ENCODE measurements around the gene GPX6.
"Not testable (repeated sequence)": the region's sequence is repeated elsewhere in the genome, so short reads cannot be mapped to it uniquely, and the experiment has no call there.

Gene GPX6

DNA sequence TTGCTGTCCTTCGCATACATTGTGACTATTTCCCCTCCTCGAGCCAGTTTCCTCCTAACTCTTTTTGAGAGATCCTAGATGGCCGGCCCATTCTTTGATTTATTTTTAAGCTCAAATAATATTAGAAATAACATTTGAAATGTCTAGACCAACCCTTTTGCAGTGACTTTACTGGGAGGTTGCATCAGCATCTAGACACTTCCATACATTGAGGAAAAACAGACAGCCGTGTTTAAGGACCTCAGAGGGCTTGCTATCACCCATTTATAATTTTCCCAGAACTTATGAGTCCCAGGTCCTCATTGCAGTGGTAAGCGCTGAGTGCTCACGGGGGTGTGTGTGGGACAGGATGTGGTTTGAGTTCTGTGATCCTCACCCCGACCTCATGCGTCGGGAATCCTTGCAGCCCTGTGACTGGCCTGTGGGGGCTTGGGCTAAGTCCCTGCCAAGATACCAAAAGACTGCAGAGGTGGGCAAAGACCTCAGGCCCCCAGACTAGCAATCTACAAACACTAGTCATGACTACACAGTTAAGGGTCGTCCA is 10.0 kb upstream of the GPX6 start, which contains the start of gene GPX5:
Gene GPX5 (plus strand): TSS at position 386 of the 544 bp plus-strand sequence. CDS start 133 bp downstream, at position 519.
- DNase-seq (ENCODE audit: low read depth, low spot score), result peak; percentile 6

- no peak for DNase-seq (ENCODE audit: low read depth, low spot score)
Measured at GRCh38 chr6:28523241-28523622, 7.6 kb upstream of the GPX6 start.

GRCh38 chr6:28522594-28523240 is 7.1 kb upstream of the GPX6 start:
- DNase-seq (ENCODE audit: low read depth, low spot score), result no peak

GRCh38 chr6:28517964-28518363 is 2.4 kb upstream of the GPX6 start:
- no peak for DNase-seq (ENCODE audit: low read depth, low spot score)

DNA sequence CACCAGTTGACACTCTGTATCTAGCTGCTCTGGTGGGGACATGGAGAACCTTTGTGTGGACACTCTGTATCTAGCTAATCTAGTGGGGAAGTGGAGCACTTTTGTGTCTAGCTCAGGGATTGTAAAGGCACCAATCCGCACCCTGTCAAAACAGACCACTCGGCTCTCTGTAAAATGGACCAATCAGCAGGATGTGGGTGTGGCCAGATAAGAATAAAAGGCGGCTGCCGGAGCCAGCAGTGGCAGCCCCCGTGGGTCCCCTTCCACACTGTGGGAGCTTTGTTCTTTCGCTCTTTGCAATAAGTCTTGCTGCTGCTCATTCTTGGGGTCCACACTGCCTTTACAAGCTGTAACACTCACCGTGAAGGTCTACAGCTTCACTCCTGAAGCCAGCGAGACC is 3.2 kb downstream of the GPX6 start:
- not testable (repeated sequence) for DNase-seq (ENCODE audit: low read depth, low spot score)

DNA sequence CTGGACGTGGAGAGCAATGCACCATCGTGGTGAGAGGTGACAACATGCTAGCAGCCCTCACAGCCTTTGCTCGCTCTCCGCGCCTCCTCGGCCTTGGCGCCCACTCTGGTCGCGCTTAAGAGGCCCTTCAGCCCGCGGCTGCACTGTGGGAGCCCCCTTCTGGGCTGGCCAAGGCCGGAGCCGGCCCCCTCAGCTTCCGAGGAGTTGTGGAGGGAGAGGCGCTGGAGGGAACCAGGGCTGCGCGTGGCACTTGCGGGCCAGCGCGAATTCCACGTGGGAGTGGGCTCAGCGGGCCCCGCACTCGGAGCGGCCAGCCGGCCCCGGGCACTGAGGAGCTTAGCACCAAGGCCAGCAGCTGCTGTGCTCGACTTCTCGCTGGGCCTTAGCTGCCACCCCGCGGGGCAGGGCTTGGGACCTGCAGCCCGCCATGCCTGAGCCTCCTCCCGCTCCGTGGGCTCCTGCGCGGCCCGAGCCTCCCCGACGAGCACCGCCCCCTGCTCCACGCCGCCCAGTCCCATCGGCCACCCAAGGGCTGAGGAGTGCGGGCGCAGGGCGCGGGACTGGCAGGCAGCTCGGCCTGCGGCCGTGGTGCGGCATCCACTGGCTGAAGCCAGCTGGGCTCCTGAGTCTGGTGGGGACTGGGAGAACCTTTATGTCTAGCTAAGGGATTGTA is 3.8 kb downstream of the GPX6 start:
- no peak for DNase-seq (ENCODE audit: low read depth, low spot score)

- no peak for DNase-seq (ENCODE audit: low read depth, low spot score)
Measured at GRCh38 chr6:28506807-28507475, 8.7 kb downstream of the GPX6 start.

GRCh38 chr6:28505733-28506132 is 9.9 kb downstream of the GPX6 start:
- DNase-seq (ENCODE audit: low read depth, low spot score), result no peak

DNA sequence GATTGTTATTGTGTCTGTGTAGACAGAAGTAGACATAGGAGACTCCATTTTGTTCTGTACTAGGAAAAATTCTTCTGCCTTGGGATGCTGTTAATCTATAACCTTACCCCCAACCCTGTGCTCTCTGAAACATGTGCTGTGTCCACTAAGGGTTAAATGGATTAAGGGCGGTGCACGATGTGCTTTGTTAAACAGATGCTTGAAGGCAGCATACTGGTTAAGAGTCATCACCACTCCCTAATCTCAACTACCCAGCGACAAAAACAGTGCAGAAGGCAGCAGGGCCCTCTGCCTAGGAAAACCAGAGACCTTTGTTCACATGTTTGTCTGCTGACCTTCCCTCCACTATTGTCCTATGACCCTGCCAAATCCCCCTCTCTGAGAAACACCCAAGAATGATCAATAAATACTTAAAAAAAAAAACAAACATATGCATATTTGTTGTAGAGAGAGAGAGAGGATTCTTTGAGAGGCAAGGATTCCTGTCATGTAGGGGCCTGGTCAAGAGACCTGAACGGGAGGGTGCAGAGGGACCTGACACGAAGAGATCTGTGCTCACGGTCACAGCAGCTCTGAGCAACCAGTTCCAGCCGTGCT is 12.8 kb downstream of the GPX6 start:
- DNase-seq (ENCODE audit: low read depth, low spot score), result not testable (repeated sequence)

- not testable (repeated sequence) for DNase-seq (ENCODE audit: low read depth, low spot score)
Measured at GRCh38 chr6:28502136-28502535, 13.5 kb downstream of the GPX6 start.

DNA sequence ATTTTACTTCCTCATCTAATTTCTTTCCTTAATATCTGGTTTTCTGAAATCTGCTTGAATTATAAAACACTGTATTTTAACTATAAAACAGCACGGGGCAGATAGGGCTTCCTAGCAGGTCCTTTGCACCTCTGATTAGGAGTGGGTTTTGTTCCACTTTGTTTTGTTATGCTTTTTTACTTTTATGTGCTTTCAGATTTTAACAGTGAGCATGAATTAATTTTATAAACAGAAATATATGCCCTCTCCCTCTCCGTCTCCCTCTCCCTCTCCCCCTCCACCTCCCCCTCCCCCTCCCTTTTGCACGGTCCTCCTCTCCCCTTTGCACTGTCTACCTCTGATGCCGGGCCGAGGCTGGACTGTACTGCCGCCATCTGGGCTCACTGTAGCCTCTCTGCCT is 14.3 kb downstream of the GPX6 start:
- DNase-seq (ENCODE audit: low read depth, low spot score), result no peak

GRCh38 chr6:28497893-28498292 is 17.7 kb downstream of the GPX6 start:
- DNase-seq (ENCODE audit: low read depth, low spot score), result no peak

- DNase-seq (ENCODE audit: low read depth, low spot score), result no peak
Measured at GRCh38 chr6:28497306-28497705, 18.3 kb downstream of the GPX6 start.

- no peak for DNase-seq (ENCODE audit: low read depth, low spot score)
Measured at GRCh38 chr6:28496099-28496779, 19.4 kb downstream of the GPX6 start.

DNA sequence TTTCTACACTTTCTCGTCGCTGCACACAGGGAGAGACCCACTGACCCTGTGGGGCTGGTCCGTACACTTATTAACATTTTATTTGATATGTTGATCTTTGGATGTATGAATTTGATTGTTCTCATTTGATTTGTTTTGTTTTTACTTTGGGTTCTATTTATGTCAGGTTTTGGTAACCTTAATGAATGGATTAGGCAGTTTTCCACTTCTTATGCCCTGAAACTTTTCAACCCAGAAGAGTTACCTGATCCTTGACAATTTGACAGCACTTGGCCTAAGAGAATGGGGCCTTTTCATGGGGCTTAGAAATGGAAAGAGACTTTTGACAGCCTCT is 23.6 kb downstream of the GPX6 start:
- DNase-seq (ENCODE audit: low read depth, low spot score), result no peak

- no peak for DNase-seq (ENCODE audit: low read depth, low spot score)
Measured at GRCh38 chr6:28490205-28490890, 25.2 kb downstream of the GPX6 start.

DNA sequence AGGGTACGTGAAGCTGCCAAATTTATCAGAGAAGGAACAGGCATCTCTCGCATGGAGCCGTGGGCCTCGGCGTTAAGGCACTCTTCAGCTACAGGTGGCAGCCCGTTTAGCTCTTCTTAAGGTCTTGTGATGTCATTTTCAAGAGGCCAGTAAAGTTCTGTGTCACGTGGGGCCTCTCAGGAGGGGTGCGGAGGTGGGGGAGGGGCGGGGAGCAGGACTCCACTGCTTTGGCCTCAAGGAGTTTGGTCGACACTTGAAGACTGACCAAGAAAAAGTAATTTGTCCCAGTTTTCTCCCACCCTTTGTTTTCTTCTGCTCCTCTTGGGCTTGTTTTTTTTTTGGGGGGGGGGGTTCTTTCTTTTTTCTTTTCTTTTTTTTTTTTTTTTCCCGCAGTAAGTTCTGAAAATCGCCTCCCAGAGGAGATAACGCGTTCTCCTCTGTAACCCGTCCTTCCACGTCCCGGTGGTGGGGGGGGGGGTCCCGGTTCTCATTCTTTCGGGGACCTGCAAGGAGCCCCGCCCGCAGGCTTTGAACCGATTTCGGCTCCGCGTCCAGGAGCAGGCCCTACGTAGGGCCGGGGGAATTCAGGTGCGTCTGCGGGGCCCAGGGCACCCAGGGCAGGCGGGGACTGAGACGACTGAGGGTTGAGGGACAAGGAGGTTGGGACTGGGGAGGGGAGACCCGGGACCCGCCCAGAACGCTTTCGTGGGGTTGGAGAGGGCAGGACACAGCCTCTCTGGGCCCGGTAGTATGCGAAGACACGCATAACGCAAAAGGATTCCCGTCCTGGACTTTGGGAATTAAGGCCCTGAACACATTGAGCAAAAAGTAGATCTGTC is 26.0 kb downstream of the GPX6 start:
- DNase-seq (ENCODE audit: low read depth, low spot score), result peak; percentile 72

- peak; percentile 69 for DNase-seq (ENCODE audit: low read depth, low spot score)
Measured at GRCh38 chr6:28488916-28489365, 26.7 kb downstream of the GPX6 start.

- no peak for DNase-seq (ENCODE audit: low read depth, low spot score)
Measured at GRCh38 chr6:28486988-28487742, 28.4 kb downstream of the GPX6 start.

Data from astrocyte of the hippocampus (primary cell).